Stimulated activated CD4-positive, alpha-beta T cell treated with anti-CD3 and anti-CD28 coated beads, Interleukin-4, amount 100 ng/mL, for 48 hours (primary cell): ENCODE data around the gene TBL3.
"Not testable (repeated sequence)": the region's sequence is repeated elsewhere in the genome, so short reads cannot be mapped to it uniquely, and the experiment has no call there.

Experiments used
- DNase-seq, 2 donors: peaks; one replicate each; pipeline ENCODE4 v3.0.0-alpha.2; 2020; ENCODE audit warnings: low read depth in 2 of 2

TBL3 gene

GRCh38 chr16:1971796-1972489 is at the start of gene TBL3:
Gene TBL3, plus strand, starts transcription at chr16:1972053. Its CDS starts 112 bp downstream, at chr16:1972165.
- DNase-seq: peak; percentile 91 to 95

DNA sequence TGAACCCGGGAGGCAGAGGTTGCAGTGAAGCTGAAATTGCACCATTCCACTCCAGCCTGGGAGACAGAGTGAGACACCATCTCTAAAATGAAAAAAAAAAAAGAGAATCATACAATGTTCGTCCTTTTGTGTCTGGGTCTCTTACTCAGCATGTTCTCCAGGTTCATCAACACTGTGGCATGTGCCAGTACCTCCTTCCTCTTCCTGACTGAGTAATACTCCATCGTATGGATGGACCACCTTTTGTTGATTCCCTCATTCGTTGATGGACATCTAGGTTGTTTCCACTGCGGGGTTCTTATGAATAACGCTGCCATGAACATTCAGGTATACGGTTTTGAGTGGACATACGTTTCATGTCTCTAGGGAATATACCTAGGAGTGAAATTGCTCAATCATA is 49.5 kb upstream of the TBL3 start:
- no peak for DNase-seq

GRCh38 chr16:1923299-1924034 is 48.4 kb upstream of the TBL3 start:
- DNase-seq: no peak

GRCh38 chr16:1924095-1924494 is 47.8 kb upstream of the TBL3 start:
- no peak for DNase-seq

GRCh38 chr16:1926271-1926670 is 45.6 kb upstream of the TBL3 start:
- DNase-seq: no peak

DNA sequence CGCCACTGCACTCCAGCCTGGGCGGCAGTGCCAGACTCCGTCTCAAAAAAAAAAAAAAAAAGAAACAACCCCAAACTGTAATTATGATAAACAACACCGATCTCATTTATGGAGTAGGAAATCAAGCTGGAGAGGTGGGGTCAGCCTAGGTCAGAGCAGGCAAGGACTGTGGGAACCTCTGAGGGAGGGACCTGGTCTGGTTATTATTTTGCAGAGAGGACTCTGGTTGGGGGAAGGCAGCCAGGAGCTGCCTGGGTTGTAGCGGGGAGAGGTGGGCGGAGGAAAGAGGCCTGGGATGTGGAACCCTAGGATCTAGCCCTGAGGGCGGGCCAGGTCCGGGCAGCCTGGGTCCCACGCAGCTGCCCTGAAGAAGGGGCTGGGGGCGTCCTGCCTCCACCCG is 42.7 kb upstream of the TBL3 start:
- no peak for DNase-seq

GRCh38 chr16:1929578-1930337 is 42.1 kb upstream of the TBL3 start:
- DNase-seq: peak; percentile 88 to 96

- no peak for DNase-seq
Measured at GRCh38 chr16:1930338-1930720, 41.5 kb upstream of the TBL3 start.

DNA sequence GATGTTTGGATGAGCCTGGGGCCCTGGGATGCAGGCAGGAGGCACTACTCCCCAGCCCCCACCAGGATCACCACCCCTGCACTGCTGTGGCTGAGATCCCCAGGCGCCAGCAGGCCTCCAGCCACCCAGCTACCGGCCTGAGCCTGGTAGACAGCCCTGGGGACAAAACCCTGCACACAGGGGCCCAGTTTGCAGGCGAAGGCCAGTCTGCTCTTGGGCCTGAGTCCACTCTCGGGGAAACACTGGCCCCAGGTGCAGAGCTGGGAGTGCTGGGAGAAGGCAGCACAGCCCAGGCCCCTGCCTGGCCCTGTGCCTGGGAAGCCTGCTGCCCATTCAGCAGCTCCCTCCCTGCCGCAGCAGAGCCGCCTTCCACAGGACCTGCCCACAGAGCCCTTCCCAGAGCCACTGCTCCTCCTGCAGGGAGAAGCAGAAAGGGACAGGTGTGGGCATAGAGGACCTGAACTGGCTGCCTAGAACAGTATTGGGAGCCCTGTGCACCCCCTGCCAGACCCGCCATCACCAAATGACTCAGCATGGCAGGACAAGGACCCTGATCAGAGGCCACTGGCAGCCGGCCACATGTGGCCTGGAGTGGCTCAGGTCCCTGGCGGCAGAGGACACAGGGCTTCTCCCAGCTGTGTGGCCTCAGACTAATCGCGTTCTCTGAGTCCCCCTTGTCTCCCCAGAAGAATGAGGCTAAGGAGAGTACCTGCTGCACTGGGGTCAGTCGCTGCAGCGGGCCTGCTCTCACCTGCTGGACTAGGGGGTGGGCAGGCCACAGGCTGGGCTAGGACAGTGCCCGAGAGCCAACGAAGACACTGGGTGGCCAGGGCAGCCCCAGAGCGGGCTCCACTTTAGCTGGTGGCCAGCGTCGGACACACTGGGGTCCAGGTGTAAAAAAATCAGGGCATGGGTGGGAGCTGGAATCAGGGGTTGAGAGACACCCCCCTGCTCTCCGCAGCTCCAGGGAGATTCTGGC is 39.5 kb upstream of the TBL3 start:
- DNase-seq: no peak

DNA sequence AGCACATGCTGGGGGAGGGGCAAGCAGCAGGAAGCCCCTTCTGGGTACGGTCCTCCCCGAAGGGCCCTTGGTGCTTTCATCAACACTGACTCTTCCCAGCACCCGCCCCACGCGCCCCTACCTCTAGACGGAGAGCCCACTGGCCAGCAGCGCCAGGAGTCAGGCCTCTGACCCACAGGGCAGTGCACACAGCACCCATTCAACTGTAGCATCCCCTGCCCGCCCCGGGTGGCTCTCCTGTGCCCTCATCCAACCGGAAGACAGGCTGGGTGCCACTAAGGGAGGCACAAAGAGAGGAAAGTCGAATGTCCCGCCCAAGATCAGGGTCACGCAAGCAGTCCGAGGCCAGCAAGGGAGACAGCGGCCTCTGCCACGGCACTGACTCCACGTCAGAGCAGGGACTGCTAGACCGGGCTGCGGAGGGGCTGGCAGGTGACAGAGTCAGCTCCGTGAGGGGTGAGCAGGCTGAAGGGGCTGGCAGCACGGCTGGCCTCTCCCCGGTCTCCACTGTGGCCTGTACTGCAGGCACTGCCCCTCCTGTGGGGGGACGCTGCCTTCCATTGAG is 38.7 kb upstream of the TBL3 start:
- DNase-seq: no peak

GRCh38 chr16:1936945-1937479 is 34.8 kb upstream of the TBL3 start:
- no peak for DNase-seq

DNA sequence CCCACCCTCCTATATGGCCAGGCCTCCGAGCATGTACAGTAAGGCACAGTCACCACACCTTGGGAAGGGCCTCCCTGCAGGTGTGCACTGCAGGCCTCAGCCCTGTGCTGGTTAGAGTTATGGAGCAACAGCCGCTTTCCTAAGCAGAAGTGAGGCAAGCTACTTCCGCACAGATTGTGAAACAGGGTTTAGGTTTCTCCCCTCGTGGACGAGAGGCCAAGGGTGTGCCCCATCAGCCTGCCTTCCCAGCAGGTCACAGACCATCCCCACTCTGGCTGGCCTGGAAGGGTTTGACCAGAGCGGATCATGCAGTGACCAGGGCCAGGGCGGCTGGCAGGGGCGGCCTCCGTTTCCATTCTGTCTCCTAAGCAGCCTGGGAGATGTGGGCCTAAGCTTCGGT is 33.5 kb upstream of the TBL3 start:
- no peak for DNase-seq

- no peak for DNase-seq
Measured at GRCh38 chr16:1938910-1939309, 32.9 kb upstream of the TBL3 start.

DNA sequence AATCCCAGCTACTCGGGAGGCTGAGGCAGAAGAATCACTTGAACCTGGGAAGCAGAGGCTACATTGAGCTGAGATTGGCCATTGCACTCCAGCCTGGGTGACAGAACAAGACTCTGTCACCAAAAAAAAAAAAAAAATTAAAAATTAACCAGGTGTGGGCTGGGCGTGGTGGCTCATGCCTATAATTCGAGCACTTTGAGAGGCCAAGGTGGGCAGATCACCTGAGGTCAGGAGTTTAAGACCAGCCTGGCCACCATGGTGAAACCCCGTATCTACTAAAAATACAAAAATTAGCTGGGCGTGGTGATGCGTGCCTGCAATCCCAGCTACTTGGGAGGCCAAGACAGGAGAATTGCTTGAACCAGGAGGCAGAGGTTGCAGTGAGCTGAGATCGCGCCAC is 32.0 kb upstream of the TBL3 start:
- DNase-seq: not testable (repeated sequence)

GRCh38 chr16:1940273-1941161 is 31.3 kb upstream of the TBL3 start:
- no peak for DNase-seq

DNA sequence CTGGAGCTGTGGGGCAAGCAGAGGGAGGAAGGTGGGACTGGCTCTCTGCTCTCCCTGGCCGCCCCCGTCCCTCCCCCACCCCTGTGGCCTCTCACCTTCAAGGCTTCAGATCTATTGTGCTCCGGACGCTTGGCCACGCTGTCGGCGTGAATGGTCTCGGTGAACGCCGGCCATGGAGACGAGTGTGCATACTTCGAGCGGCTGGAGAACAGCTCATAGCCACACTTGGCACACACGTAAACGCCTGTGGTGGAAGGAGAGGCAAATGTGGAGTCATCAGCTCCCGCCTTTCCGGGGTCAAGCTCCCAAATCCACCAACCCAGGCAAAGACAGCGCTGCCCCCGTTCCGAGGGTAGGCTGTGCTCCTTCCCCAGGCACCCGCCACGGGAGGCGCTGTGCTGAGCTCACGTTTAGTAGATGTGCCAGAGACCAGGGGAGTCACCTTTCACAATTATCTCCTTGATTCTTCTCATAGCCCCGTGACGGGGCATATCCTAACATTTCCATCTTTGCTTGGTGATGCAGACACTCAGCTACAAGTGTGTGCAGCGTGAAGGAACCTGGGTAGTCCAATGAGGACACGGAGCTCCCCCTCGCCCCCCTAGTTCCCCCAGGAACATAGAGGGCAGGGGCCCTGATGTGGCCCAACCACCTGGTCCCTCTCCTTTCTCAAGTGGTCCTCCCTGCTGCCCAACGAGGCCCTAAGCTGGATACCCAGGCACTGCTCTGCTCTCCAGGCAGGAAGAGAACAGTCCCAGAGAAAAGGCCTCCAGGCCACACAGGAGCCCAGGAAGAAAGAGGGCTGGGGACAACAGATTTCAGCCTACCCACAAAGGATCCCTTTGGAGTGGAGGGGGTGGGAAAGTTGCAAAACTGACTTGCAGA is 30.4 kb upstream of the TBL3 start:
- no peak for DNase-seq

- DNase-seq: no peak
Measured at GRCh38 chr16:1942047-1942809, 29.6 kb upstream of the TBL3 start.
